CD14-positive monocyte (primary cell): ENCODE data around the gene C1orf87. TPM values are rescaled to one million over a fixed set of nuclear protein-coding genes. Genes with fewer than 3 reads are reported as not detected.
A peak's percentile ranks its signal among the peaks of the same experiment; 100 is the strongest.

Experiments used
- DNase-seq, 3 donors: peaks; one replicate each; pipeline ENCODE4 v3.0.0-alpha.2; 2011 to 2022
- H2AFZ ChIP-seq: 2 replicates; pipeline ENCODE4 v1.6.0; 2012; ENCODE audit warnings: mild to moderate bottlenecking, low read depth, low read length, inconsistent platforms; ENCODE audit not compliant: insufficient read depth, poor library complexity, severe bottlenecking
- H3K27ac ChIP-seq, 2 donors: 1 replicate in 1 of 2; 2 replicates in 1 of 2; pipeline ENCODE4 v1.5.1; 2012 to 2013; ENCODE audit warnings: low read length in 2 of 2, control low read depth in 1 of 2, inconsistent platforms in 1 of 2, low read depth in 1 of 2, mild to moderate bottlenecking in 1 of 2
- H3K27me3 ChIP-seq, 2 donors: one replicate each; pipeline versions ENCODE4 v1.6.0 to v1.6.1; 2011 to 2013; ENCODE audit warnings: low read length in 2 of 2; ENCODE audit not compliant: control insufficient read depth in 2 of 2, insufficient read depth in 2 of 2
- H3K36me3 ChIP-seq, 2 donors: replicated peaks in 1 of 2; 1 replicate in 1 of 2; 2 replicates in 1 of 2; pipeline versions ENCODE4 v1.5.1 to v1.6.1; 2012 to 2013; ENCODE audit warnings: low read length in 2 of 2, control low read depth in 1 of 2, inconsistent platforms in 1 of 2, mild to moderate bottlenecking in 1 of 2; ENCODE audit not compliant: insufficient read depth in 2 of 2, control insufficient read depth in 1 of 2
- H3K4me1 ChIP-seq, 2 donors: 1 replicate in 1 of 2; 2 replicates in 1 of 2; pipeline versions ENCODE4 v1.5.1 to v1.6.1; 2012 to 2013; ENCODE audit warnings: low read length in 2 of 2, control low read depth in 1 of 2, inconsistent platforms in 1 of 2, mild to moderate bottlenecking in 1 of 2, moderate library complexity in 1 of 2; ENCODE audit not compliant: insufficient read depth in 2 of 2, control insufficient read depth in 1 of 2
- H3K4me2 ChIP-seq: replicated peaks from 2 replicates; pipeline ENCODE3; 2012; ENCODE audit warnings: low read length, moderate library complexity, mild to moderate bottlenecking; ENCODE audit not compliant: poor library complexity, severe bottlenecking; ENCODE audit errors: extremely low read depth
- H3K4me3 ChIP-seq, 3 experiments: fragments of 200-600 bp in 1 of 3; sonication (generic) in 1 of 3; replicated peaks in 1 of 3; 1 replicate in 2 of 3; 2 replicates in 1 of 3; pipeline ENCODE4 v1.5.1; 2011 to 2013; ENCODE audit warnings: low read length in 3 of 3, mild to moderate bottlenecking in 3 of 3, control low read depth in 2 of 3, low read depth in 2 of 3, inconsistent platforms in 1 of 3, moderate library complexity in 1 of 3
- H3K79me2 ChIP-seq: 2 replicates; pipeline ENCODE4 v1.6.0; 2012; ENCODE audit warnings: mild to moderate bottlenecking, control low read depth, inconsistent platforms, low read length, moderate library complexity; ENCODE audit not compliant: insufficient read depth
- H3K9ac ChIP-seq: 2 replicates; pipeline ENCODE4 v1.6.0; 2017; ENCODE audit warnings: low read length, mild to moderate bottlenecking; ENCODE audit not compliant: insufficient read depth, poor library complexity, severe bottlenecking
- H3K9me3 ChIP-seq, 2 donors: replicated peaks in 1 of 2; 1 replicate in 1 of 2; 2 replicates in 1 of 2; pipeline versions ENCODE4 v1.5.1 to v1.6.1; 2012 to 2013; ENCODE audit warnings: low read length in 2 of 2, control low read depth in 1 of 2; ENCODE audit not compliant: control insufficient read depth in 1 of 2, insufficient read depth in 1 of 2
- H4K20me1 ChIP-seq: 2 replicates; pipeline ENCODE4 v1.6.0; 2012; ENCODE audit warnings: mild to moderate bottlenecking, low read length, control low read depth, moderate library complexity; ENCODE audit not compliant: insufficient read depth
- H3K27ac Mint-ChIP-seq, 7 donors: one replicate each; pipeline ENCODE4 v1.8.0; 2020; ENCODE audit warnings: mild to moderate bottlenecking in 7 of 7, mixed read lengths in 7 of 7, moderate library complexity in 6 of 7, inconsistent platforms in 2 of 7
- H3K27me3 Mint-ChIP-seq, 3 donors: one replicate each; pipeline ENCODE4 v1.8.0; 2021 to 2022; ENCODE audit warnings: low read depth in 3 of 3, mild to moderate bottlenecking in 3 of 3, mixed read lengths in 3 of 3, moderate library complexity in 3 of 3, inconsistent platforms in 1 of 3
- H3K36me3 Mint-ChIP-seq, 2 donors: one replicate each; pipeline ENCODE4 v1.8.0; 2020; ENCODE audit warnings: mixed read lengths in 2 of 2, inconsistent platforms in 1 of 2, mild to moderate bottlenecking in 1 of 2
- H3K4me1 Mint-ChIP-seq: one replicate; pipeline ENCODE4 v1.8.0; 2020; ENCODE audit warnings: mild to moderate bottlenecking, mixed read lengths
- H3K4me3 Mint-ChIP-seq, 2 donors: one replicate each; pipeline ENCODE4 v1.8.0; 2020; ENCODE audit warnings: mild to moderate bottlenecking in 2 of 2, mixed read lengths in 2 of 2, moderate library complexity in 1 of 2
- H3K9me3 Mint-ChIP-seq, 7 donors: one replicate each; pipeline ENCODE4 v1.8.0; 2020 to 2022; ENCODE audit warnings: mixed read lengths in 7 of 7, mild to moderate bottlenecking in 6 of 7, moderate library complexity in 6 of 7, inconsistent platforms in 2 of 7
- WGBS: methylation state at CpG from one replicate; pipeline ENCODE4 v1.1.5; 2013; ENCODE audit warnings: missing lambda C conversion rate; ENCODE audit not compliant: insufficient coverage; 5-methylcytosine and 5-hydroxymethylcytosine counted together
- intact Hi-C, 2 donors: fragments of 100-400 bp; cut with micrococcal nuclease; formaldehyde crosslinking; loops; one replicate each; pipeline versions ENCODE4 v1.15.0 to v1.15.1; 2023
- polyA minus RNA-seq: library from RNA; depleted of rRNA, polyadenylated mRNA; stranded (reverse); fragments of >200 nt; gene quantifications from 2 replicates; pipeline ENCODE4 v1.2.3, GENCODE V29; 2012
- polyA plus RNA-seq, 3 donors: library from polyadenylated mRNA; depleted of rRNA in 1 of 3; unstranded in 2 of 3; stranded (reverse) in 1 of 3; fragments of 300-500 nt in 2 of 3; fragments of >200 nt in 1 of 3; fragmentation: Illumina TruSeq in 2 of 3; gene quantifications; 1 replicate in 2 of 3; 2 replicates in 1 of 3; pipeline ENCODE4 v1.2.3, GENCODE V29; 2012 to 2021
- total RNA-seq, 12 experiments: library from RNA in 1 of 12; stranded (reverse) in 1 of 12; fragments of 120-200 nt in 1 of 12; gene quantifications; one replicate each; pipeline ENCODE4 v1.2.4 and lab custom pipeline; 2013 to 2026; ENCODE audit warnings: mixed read lengths in 6 of 12, inconsistent platforms in 1 of 12
- TF ChIP-seq, protein P1 (sequence below): fragments of 200-600 bp; IDR thresholded peaks from one replicate; pipeline ENCODE4 v1.8.0; 2022; ENCODE audit warnings: antibody characterized with exemption, mild to moderate bottlenecking

The C1orf87 gene, protein sequence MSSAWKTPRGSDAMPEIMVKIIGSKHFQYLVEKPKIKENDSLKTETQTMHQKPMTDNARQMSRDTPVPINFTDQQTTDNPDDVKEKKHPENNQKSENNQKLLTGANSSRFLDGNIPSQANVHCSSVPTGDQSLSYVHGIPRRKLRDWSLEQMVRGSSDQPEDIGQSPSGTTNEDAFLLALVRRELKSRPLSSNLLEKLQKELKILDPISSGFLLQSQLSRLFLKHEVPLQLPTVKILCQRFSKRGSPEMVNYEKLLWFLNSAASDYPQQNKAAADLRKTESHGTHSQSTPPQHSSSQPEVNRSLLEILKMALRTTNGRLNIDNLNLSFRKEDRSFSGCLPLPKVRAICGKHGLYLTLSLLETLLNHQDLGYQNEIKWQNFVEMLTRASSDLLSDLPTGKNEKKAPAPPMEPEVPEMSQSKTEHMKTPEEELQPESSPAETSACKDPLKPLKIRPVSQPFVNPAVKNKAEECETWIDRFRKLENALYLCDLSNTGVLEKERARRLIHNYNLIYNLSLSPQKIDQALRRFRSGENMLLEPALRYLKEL
- total RNA-seq (2013), result not detected
- not detected for polyA plus RNA-seq
- polyA minus RNA-seq, result not detected in 2 replicates
- total RNA-seq (lab: John Stamatoyannopoulos, UW), result 0 to 1.8 (median 0) reads per million in 11 experiments

DNA sequence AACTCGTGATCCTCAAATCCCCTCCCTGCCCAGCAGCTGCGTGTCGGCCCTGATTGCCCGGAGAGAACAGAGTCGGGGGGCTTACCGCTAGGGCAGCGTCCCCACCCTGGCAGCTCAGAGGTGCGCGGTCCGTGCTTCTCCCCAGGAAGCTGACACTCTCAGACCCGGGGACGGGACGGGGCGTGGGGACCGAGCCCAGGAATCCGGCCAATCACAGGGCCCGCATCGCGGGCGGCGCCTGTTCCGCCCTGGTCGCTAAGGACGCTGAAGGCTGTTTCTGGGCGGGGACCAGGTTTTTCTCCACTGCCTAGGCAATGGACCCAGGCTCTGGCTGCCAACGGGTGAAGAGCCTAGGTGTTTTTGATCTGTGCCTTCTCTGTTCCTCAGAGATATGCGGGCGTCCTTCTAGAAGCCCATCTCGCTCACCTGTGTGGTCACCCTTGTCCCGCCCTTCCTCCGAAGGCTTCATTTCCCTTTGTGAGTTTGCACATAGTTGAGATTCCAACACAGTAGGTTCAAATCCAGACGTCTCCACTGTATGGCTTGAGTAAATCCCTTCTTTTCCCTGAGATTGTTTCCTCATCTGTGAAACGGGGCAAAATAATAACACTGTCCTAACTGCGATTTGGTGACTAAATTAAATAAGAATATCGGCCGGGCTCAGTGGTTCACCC lies at the start of gene C1orf87:
Gene C1orf87, minus strand, starts transcription at position 166 of the 674 bp plus-strand sequence. CDS start 1,127 bp downstream, outside the sequence.
- H3K9ac ChIP-seq, result no peak within 1 kb of the TSS
- H3K27me3 ChIP-seq, result peaks cover 33 to 36% of the 10 kb centered on the region in 2 donors
- H3K4me1 Mint-ChIP-seq, result peaks cover 2% of the 10 kb centered on the region
- no peaks in the 10 kb centered on the region for H3K4me1 ChIP-seq
- peaks cover 23 to 27% (median 26%) of the 10 kb centered on the region in 3 donors for H3K27me3 Mint-ChIP-seq
- DNase-seq, result no peak
- H3K36me3 ChIP-seq, result no peaks in the 10 kb centered on the region
- H3K36me3 Mint-ChIP-seq, result peaks cover 0 to 3% of the 10 kb centered on the region in 2 donors
- H3K27ac ChIP-seq, result no peak within 1 kb of the TSS
- H3K9me3 ChIP-seq, result peaks cover 4 to 7% of the 10 kb centered on the region in 2 donors
- H2AFZ ChIP-seq, result peak within 1 kb of the TSS; percentile 37
- TF ChIP-seq, protein P1, sequence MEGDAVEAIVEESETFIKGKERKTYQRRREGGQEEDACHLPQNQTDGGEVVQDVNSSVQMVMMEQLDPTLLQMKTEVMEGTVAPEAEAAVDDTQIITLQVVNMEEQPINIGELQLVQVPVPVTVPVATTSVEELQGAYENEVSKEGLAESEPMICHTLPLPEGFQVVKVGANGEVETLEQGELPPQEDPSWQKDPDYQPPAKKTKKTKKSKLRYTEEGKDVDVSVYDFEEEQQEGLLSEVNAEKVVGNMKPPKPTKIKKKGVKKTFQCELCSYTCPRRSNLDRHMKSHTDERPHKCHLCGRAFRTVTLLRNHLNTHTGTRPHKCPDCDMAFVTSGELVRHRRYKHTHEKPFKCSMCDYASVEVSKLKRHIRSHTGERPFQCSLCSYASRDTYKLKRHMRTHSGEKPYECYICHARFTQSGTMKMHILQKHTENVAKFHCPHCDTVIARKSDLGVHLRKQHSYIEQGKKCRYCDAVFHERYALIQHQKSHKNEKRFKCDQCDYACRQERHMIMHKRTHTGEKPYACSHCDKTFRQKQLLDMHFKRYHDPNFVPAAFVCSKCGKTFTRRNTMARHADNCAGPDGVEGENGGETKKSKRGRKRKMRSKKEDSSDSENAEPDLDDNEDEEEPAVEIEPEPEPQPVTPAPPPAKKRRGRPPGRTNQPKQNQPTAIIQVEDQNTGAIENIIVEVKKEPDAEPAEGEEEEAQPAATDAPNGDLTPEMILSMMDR, result no peak
- WGBS, result 23% methylated on average over 33 of the region's 36 CpGs
- no peaks in the 10 kb centered on the region for H3K79me2 ChIP-seq
- intact Hi-C loops, result no loop called here
- H3K4me3 ChIP-seq, result no peak within 1 kb of the TSS
- H3K4me2 ChIP-seq, result no peak within 1 kb of the TSS
- H4K20me1 ChIP-seq, result no peaks in the 10 kb centered on the region
- no peak within 1 kb of the TSS for H3K27ac Mint-ChIP-seq
- H3K4me3 Mint-ChIP-seq, result peak within 1 kb of the TSS in 1 of 2 donors; percentile 62
- peaks cover 0 to 11% (median 4%) of the 10 kb centered on the region in 7 donors for H3K9me3 Mint-ChIP-seq

DNA sequence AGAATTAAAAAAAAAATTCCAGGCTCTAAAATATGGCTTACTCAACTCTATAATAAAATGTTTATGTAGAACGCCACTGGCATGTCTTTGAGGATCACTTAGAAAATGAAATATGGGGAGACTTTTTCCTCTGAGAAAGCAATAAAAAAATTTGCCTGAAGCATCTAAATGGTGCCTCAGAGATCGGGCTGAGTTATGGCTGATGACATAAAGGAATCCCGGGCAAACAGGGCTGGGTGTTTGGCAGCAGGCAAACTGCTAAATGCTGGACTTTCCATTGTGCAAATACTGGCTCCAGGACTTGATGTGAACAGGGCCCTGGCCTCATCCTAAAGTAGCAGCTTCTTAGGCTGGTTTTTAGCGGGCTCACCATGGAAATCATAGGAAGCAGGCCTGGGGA lies 44.5 kb upstream of the C1orf87 start:
- Histone ChIP-seq H3K9ac (no peak overlapping the region), H3K4me2 (no peak overlapping the region), H3K4me1 (no peaks in the 10 kb centered on the region), H3K79me2 (no peaks in the 10 kb centered on the region), H3K27me3 (no peaks in the 10 kb centered on the region), H2AFZ (no peak overlapping the region), H3K4me3 (no peak overlapping the region), H4K20me1 (no peaks in the 10 kb centered on the region), H3K9me3 (no peaks in the 10 kb centered on the region), H3K36me3 (no peaks in the 10 kb centered on the region), H3K27ac (no peak overlapping the region)
- H3K4me1 Mint-ChIP-seq, result no peaks in the 10 kb centered on the region
- no peaks in the 10 kb centered on the region for H3K36me3 Mint-ChIP-seq
- no peaks in the 10 kb centered on the region for H3K27me3 Mint-ChIP-seq
- H3K4me3 Mint-ChIP-seq, result no peak overlapping the region
- TF ChIP-seq, protein P1, result no peak
- peaks cover 0 to 4% (median 0%) of the 10 kb centered on the region in 7 donors for H3K9me3 Mint-ChIP-seq
- peak overlapping the region in 2 of 7 donors; percentile 16 to 64 for H3K27ac Mint-ChIP-seq
- no peak for DNase-seq
- intact Hi-C loops, result no loop called here
- 86% methylated on average over 2 of the region's 4 CpGs for WGBS
